Spleen (tissue), 11 donors: Measurements from ENCODE around the gene MAPT. TPM values are rescaled to one million over a fixed set of nuclear protein-coding genes. Genes with fewer than 3 reads are reported as not detected.
"Not testable (repeated sequence)": the region's sequence is repeated elsewhere in the genome, so short reads cannot be mapped to it uniquely, and the experiment has no call there.

ENCODE experiments used
- DNase-seq: peaks from one replicate; pipeline ENCODE4 v3.0.0-alpha.2; 2020
- H3K27ac ChIP-seq, 8 donors: fragments of 200-600 bp; sonication (generic) in 7 of 8; 1 replicate in 4 of 8; 2 replicates in 4 of 8; pipeline versions ENCODE4 v1.5.0 to v1.8.0; 2016 to 2021; ENCODE audit warnings: inconsistent platforms in 4 of 8, mild to moderate bottlenecking in 4 of 8, moderate library complexity in 1 of 8
- H3K27me3 ChIP-seq, 7 donors: fragments of 200-600 bp; sonication (generic) in 6 of 7; replicated peaks in 1 of 7; 1 replicate in 4 of 7; 2 replicates in 3 of 7; pipeline versions ENCODE4 v1.5.0 to v1.8.0; 2016 to 2021; ENCODE audit warnings: inconsistent platforms in 3 of 7, mild to moderate bottlenecking in 1 of 7
- H3K36me3 ChIP-seq, 6 donors: fragments of 200-600 bp; sonication (generic) in 5 of 6; 1 replicate in 4 of 6; 2 replicates in 2 of 6; pipeline versions ENCODE4 v1.5.0 to v1.8.0; 2016 to 2021; ENCODE audit warnings: inconsistent platforms in 2 of 6
- H3K4me1 ChIP-seq, 6 donors: fragments of 200-600 bp; sonication (generic) in 5 of 6; 1 replicate in 3 of 6; 2 replicates in 3 of 6; pipeline versions ENCODE4 v1.5.0 to v1.8.0; 2016 to 2021; ENCODE audit warnings: inconsistent platforms in 3 of 6
- H3K4me3 ChIP-seq, 8 donors: fragments of 200-600 bp; sonication (generic) in 7 of 8; 1 replicate in 4 of 8; 2 replicates in 4 of 8; pipeline versions ENCODE4 v1.5.0 to v1.8.0; 2016 to 2021; ENCODE audit warnings: inconsistent platforms in 4 of 8, mild to moderate bottlenecking in 4 of 8, moderate library complexity in 2 of 8
- H3K9me3 ChIP-seq, 8 donors: fragments of 200-600 bp; sonication (generic) in 7 of 8; 1 replicate in 4 of 8; 2 replicates in 4 of 8; pipeline versions ENCODE4 v1.5.0 to v1.8.0; 2016 to 2021; ENCODE audit warnings: inconsistent platforms in 4 of 8
- CTCF ChIP-seq, 11 experiments: fragments of 200-600 bp in 7 of 11; fragments of 450-650 bp in 4 of 11; sonication (generic) in 4 of 11; IDR thresholded peaks in 8 of 11; conservative IDR thresholded peaks in 3 of 11; 1 replicate in 7 of 11; 2 replicates in 4 of 11; pipeline versions ENCODE4 v1.4.0 to v1.8.0; 2016 to 2021; ENCODE audit warnings: antibody characterized with exemption in 11 of 11, inconsistent platforms in 4 of 11, mild to moderate bottlenecking in 1 of 11
- POLR2A ChIP-seq, 3 donors: fragments of 450-650 bp; IDR thresholded peaks; one replicate each; pipeline ENCODE4 v1.5.1; 2017; ENCODE audit warnings: antibody characterized with exemption in 3 of 3, mild to moderate bottlenecking in 1 of 3
- POLR2AphosphoS5 ChIP-seq, 3 donors: sonication (generic); formaldehyde crosslinking; IDR thresholded peaks; one replicate each; pipeline ENCODE4 v1.5.1; 2017; ENCODE audit warnings: antibody characterized with exemption in 3 of 3
- WGBS, 5 donors: extraction: QIAGEN DNeasy Blood & Tissue Kit in 3 of 5; methylation state at CpG; one replicate each; pipeline versions ENCODE4 v1.1.5 to v1.1.7; 2013 to 2018; 5-methylcytosine and 5-hydroxymethylcytosine counted together
- intact Hi-C: fragments of 100-400 bp; cut with DNase I; formaldehyde crosslinking; loops from one replicate; pipeline ENCODE4 v1.15.0; 2023; ENCODE audit warnings: low total_unique reads
- polyA plus RNA-seq, 3 donors: library from polyadenylated mRNA; stranded (reverse); fragments of 200-250 nt; gene quantifications; one replicate each; pipeline ENCODE4 v1.2.1, GENCODE V29; 2013
- total RNA-seq, 7 donors: library from RNA; depleted of rRNA in 3 of 7; stranded (reverse); fragments of >200 nt in 3 of 7; fragmentation: NEBNext Ultra II Directional in 4 of 7; extraction: Animal tissue kit (Norgen Biotek cat#: 25700) in 4 of 7; gene quantifications; one replicate each; pipeline versions ENCODE4 v1.1.0 to v1.2.1, GENCODE V29; 2016 to 2021
- donor health status: healthy with polysubstance abuse.
- donor health status: DM: no; HTN: no; CAD: no; lungs with moderate emphysema.
- donor health status: DM: no; HTN: no; CAD: no.
- donor health status: Bipolar disorder and iron deficiency.
- donor health status: healthy.
- donor health status: DM: no; HTN: no; CAD: no.
- donor health status: DM: yes; HTN: yes; CAD: no.

The MAPT gene
- total and polyA plus RNA-seq, 10 donors = 0.15 to 1.6 (median 0.66) TPM

- Histone ChIP-seq H3K27ac (no peak overlapping the region), H3K36me3 (no peaks in the 10 kb centered on the region), H3K4me3 (no peak overlapping the region), H3K9me3 (peaks cover 0 to 19% (median 14%) of the 10 kb centered on the region in 8 donors), H3K4me1 (no peaks in the 10 kb centered on the region), H3K27me3 (peaks cover 0 to 41% (median 0%) of the 10 kb centered on the region in 7 donors)
- WGBS, 5 donors = 79 to 90% (median 88%) methylated on average over 5 to 8 of the region's 8 CpGs
- DNase-seq = no peak
- intact Hi-C loops = no loop called here
- TF ChIP-seq CTCF (IDR thresholded peaks at IDR 0.05 in 8 of 11, conservative IDR thresholded peaks at IDR 0.05 in 3 of 11) (no peak), POLR2AphosphoS5 (IDR thresholded peaks at IDR 0.05) (no peak), POLR2A (IDR thresholded peaks at IDR 0.05) (no peak)
Observed at GRCh38 chr17:45908935-45909334, 14.6 kb downstream of the MAPT start.

GRCh38 chr17:45910667-45911066 is 16.3 kb downstream of the MAPT start:
- WGBS, 5 donors = 75 to 87% (median 80%) methylated on average over 3 of the region's 3 CpGs
- Histone ChIP-seq H3K27me3 (peaks cover 0 to 33% (median 0%) of the 10 kb centered on the region in 7 donors), H3K36me3 (no peaks in the 10 kb centered on the region), H3K9me3 (peaks cover 0 to 19% (median 14%) of the 10 kb centered on the region in 8 donors), H3K27ac (no peak overlapping the region), H3K4me3 (no peak overlapping the region), H3K4me1 (no peaks in the 10 kb centered on the region)
- TF ChIP-seq POLR2AphosphoS5 (IDR thresholded peaks at IDR 0.05) = no peak
- intact Hi-C loops = no loop called here
- DNase-seq = no peak

GRCh38 chr17:45912319-45912718 is 18.0 kb downstream of the MAPT start:
- no peaks in the 10 kb centered on the region for H3K4me1 ChIP-seq
- intact Hi-C loops = no loop called here
- TF ChIP-seq CTCF (IDR thresholded peaks at IDR 0.05 in 8 of 11, conservative IDR thresholded peaks at IDR 0.05 in 3 of 11) (no peak), POLR2AphosphoS5 (IDR thresholded peaks at IDR 0.05) (no peak), POLR2A (IDR thresholded peaks at IDR 0.05) (no peak)

GRCh38 chr17:45913030-45913429 is 18.7 kb downstream of the MAPT start:
- peaks cover 0 to 31% (median 0%) of the 10 kb centered on the region in 7 donors for H3K27me3 ChIP-seq
- H3K4me1 ChIP-seq, DNase-seq, H3K4me3 ChIP-seq, H3K36me3 ChIP-seq, intact Hi-C loops, H3K27ac ChIP-seq: not testable (repeated sequence)
- WGBS, 5 donors = 61 to 85% (median 74%) methylated on average over 5 of the region's 5 CpGs
- peaks cover 0 to 19% (median 14%) of the 10 kb centered on the region in 8 donors for H3K9me3 ChIP-seq

More at GRCh38 chr17:45912319-45912718, 18.0 kb downstream of the MAPT start:
- no peak for DNase-seq
- H3K27ac ChIP-seq = no peak overlapping the region
- peaks cover 0 to 19% (median 14%) of the 10 kb centered on the region in 8 donors for H3K9me3 ChIP-seq
- H3K4me3 ChIP-seq = no peak overlapping the region
- H3K36me3 ChIP-seq = no peaks in the 10 kb centered on the region
- H3K27me3 ChIP-seq = peaks cover 0 to 29% (median 0%) of the 10 kb centered on the region in 7 donors

- H3K9me3 ChIP-seq = peaks cover 0 to 19% (median 14%) of the 10 kb centered on the region in 8 donors
- H3K36me3 ChIP-seq = no peaks in the 10 kb centered on the region
- H3K27me3 ChIP-seq = peaks cover 0 to 25% (median 0%) of the 10 kb centered on the region in 7 donors
- 60 to 74% (median 72%) methylated on average over 10 of the region's 10 CpGs for WGBS, 5 donors
- DNase-seq = no peak
- H3K4me3 ChIP-seq = no peak overlapping the region
- H3K27ac ChIP-seq = no peak overlapping the region
- TF ChIP-seq POLR2A (IDR thresholded peaks at IDR 0.05) = no peak
- intact Hi-C loops = no loop called here
- no peaks in the 10 kb centered on the region for H3K4me1 ChIP-seq
Observed at GRCh38 chr17:45914047-45914717, 19.8 kb downstream of the MAPT start.
